Smooth muscle cell (in vitro differentiated cells): Measurements from ENCODE around the gene YJEFN3. TPM values are rescaled to one million over a fixed set of nuclear protein-coding genes. Genes with fewer than 3 reads are reported as not detected.

Experiments
- DNase-seq: peaks from one replicate; lab custom pipeline; 2025; ENCODE audit not compliant: unreplicated experiment; lab: John Stamatoyannopoulos, UW
- H2AFZ ChIP-seq: fragments of 200-600 bp; sonication (generic); 2 replicates; pipeline ENCODE4 v1.6.0; 2016; ENCODE audit warnings: antibody characterized with exemption, low read depth, mild to moderate bottlenecking
- H3F3A ChIP-seq: fragments of 200-600 bp; sonication (generic); 2 replicates; pipeline ENCODE4 v1.6.0; 2017; ENCODE audit warnings: antibody characterized with exemption, low read depth
- H3K27ac ChIP-seq: fragments of 200-600 bp; sonication (generic); 2 replicates; pipeline ENCODE4 v1.5.1; 2016; ENCODE audit warnings: low read depth, mild to moderate bottlenecking
- H3K27me3 ChIP-seq: fragments of 200-600 bp; sonication (generic); 2 replicates; pipeline ENCODE4 v1.6.1; 2016; ENCODE audit warnings: low read depth, mild to moderate bottlenecking
- H3K36me3 ChIP-seq: fragments of 200-600 bp; sonication (generic); 2 replicates; pipeline ENCODE4 v1.5.1; 2016; ENCODE audit warnings: low read depth
- H3K4me1 ChIP-seq: fragments of 200-600 bp; sonication (generic); 2 replicates; pipeline ENCODE4 v1.5.1; 2016; ENCODE audit warnings: low read depth
- H3K4me2 ChIP-seq: fragments of 200-600 bp; sonication (generic); 2 replicates; pipeline ENCODE4 v1.6.0; 2016; ENCODE audit warnings: mild to moderate bottlenecking
- H3K4me3 ChIP-seq: fragments of 200-600 bp; sonication (generic); 2 replicates; pipeline ENCODE4 v1.5.1; 2016; ENCODE audit warnings: mild to moderate bottlenecking
- H3K79me2 ChIP-seq: fragments of 200-600 bp; sonication (generic); 2 replicates; pipeline ENCODE4 v1.6.0; 2016; ENCODE audit warnings: low read depth, mild to moderate bottlenecking
- H3K9ac ChIP-seq: fragments of 200-600 bp; sonication (generic); 2 replicates; pipeline ENCODE4 v1.6.0; 2016; ENCODE audit warnings: low read depth
- H3K9me3 ChIP-seq: fragments of 200-600 bp; sonication (generic); replicated peaks from 2 replicates; pipeline ENCODE4 v1.5.1; 2016; ENCODE audit warnings: low read depth
- H4K20me1 ChIP-seq: fragments of 200-600 bp; sonication (generic); 2 replicates; pipeline ENCODE4 v1.6.0; 2016; ENCODE audit warnings: low read depth
- WGBS: methylation state at CpG from one replicate; pipeline ENCODE4 v1.1.7; 2016; ENCODE audit warnings: low lambda C conversion rate; 5-methylcytosine and 5-hydroxymethylcytosine counted together
- polyA plus RNA-seq: library from polyadenylated mRNA; unstranded; fragments of >200 nt; fragmentation: Nextera tagmentation; extraction: Ambion mirVana; gene quantifications from 2 replicates; pipeline ENCODE4 v1.2.1, GENCODE V29; 2016
- total RNA-seq: library from RNA; depleted of rRNA; stranded (reverse); fragments of >200 nt; gene quantifications from 2 replicates; pipeline ENCODE4 v1.2.3, GENCODE V29; 2014
- TF ChIP-seq, protein P1 (sequence below): fragments of 200-600 bp; sonication (generic); IDR thresholded peaks from 2 replicates; pipeline ENCODE4 v1.5.1; 2017; ENCODE audit warnings: borderline replicate concordance, mild to moderate bottlenecking, antibody characterized with exemption; ENCODE audit not compliant: insufficient read depth, poor library complexity, severe bottlenecking

YJEFN3 gene
- total and polyA plus RNA-seq, 2 experiments from 2014 or later, result 2.2 to 5.8 TPM

DNA sequence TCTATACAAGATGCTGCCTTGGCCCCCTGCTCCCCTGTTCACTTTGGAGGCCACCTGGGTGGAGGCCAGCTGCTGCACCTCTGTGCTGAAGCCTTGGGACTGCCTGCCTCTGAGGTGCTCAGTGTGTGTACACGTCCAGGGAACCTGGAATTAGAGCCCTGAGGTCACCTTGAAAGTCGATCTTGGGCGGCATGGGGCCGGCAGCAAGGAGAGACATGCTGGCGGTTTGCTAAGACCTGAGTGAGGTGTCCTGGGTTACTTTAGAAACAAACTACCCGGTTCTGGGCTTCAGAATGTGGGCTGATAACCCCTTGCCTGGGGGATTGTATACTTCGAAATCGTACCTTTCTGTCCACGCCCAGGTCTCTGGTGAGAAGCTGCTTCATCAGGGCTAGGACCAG is 38.9 kb upstream of the YJEFN3 start:
- H3K36me3 ChIP-seq, result no peaks in the 10 kb centered on the region
- WGBS, result 80% methylated on average over 9 of the region's 9 CpGs
- H3K9ac ChIP-seq, result no peak overlapping the region

DNA sequence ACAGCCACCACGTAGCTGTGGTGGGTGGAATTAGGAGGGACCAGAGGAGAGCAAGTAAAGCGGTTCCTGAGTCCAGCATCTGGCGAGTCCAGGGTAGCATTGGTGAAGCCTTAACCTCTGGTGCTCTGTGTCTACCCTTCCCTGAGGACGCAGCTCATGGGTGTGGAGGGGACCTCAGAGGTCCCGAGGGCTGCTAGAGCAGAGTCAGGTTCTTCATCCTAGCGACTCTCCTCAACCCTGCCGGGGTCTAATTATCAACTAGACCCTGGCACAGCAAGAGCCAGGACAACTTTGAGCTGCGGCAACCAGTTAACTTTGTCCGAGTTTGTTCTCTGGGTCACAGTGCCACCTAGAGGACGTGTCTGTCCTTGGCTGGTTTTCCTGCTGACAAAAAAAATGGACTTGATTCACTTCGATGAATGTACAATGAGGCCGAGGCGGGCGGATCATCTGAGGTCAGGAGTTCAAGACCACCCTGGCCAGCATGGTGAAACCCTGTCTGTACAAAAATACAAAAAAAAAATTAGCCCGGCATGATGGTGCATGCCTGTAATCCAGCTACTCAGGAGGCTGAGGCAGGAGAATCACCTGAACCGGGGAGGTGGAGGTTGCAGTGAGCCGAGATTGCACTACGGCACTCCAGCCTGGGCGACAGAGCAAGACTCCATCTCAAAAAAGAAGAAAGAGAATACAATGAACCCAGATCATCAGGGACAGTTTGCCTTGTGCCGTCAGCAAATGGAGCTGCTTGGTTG is 38.3 kb upstream of the YJEFN3 start:
- Histone ChIP-seq H3F3A (peaks cover 19% of the 10 kb centered on the region), H3K9ac (no peak overlapping the region), H3K79me2 (peaks cover 31% of the 10 kb centered on the region), H4K20me1 (peaks cover 30% of the 10 kb centered on the region), H2AFZ (no peak overlapping the region), H3K4me2 (no peak overlapping the region), H3K27ac (peak overlapping the region; percentile 81), H3K9me3 (no peaks in the 10 kb centered on the region), H3K27me3 (no peaks in the 10 kb centered on the region), H3K4me3 (no peak overlapping the region), H3K36me3 (no peaks in the 10 kb centered on the region), H3K4me1 (peaks cover 20% of the 10 kb centered on the region)
- peak; percentile 33 for DNase-seq
- TF ChIP-seq, protein P1, sequence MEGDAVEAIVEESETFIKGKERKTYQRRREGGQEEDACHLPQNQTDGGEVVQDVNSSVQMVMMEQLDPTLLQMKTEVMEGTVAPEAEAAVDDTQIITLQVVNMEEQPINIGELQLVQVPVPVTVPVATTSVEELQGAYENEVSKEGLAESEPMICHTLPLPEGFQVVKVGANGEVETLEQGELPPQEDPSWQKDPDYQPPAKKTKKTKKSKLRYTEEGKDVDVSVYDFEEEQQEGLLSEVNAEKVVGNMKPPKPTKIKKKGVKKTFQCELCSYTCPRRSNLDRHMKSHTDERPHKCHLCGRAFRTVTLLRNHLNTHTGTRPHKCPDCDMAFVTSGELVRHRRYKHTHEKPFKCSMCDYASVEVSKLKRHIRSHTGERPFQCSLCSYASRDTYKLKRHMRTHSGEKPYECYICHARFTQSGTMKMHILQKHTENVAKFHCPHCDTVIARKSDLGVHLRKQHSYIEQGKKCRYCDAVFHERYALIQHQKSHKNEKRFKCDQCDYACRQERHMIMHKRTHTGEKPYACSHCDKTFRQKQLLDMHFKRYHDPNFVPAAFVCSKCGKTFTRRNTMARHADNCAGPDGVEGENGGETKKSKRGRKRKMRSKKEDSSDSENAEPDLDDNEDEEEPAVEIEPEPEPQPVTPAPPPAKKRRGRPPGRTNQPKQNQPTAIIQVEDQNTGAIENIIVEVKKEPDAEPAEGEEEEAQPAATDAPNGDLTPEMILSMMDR, result peak; percentile 83
- WGBS, result 48% methylated on average over 20 of the region's 20 CpGs

More for the DNA sequence above, 38.9 kb upstream of the YJEFN3 start:
- TF ChIP-seq, protein P1, result no peak
- Histone ChIP-seq H3K4me3 (no peak overlapping the region), H3K4me1 (peaks cover 20% of the 10 kb centered on the region), H3K4me2 (peak overlapping the region; percentile 51), H2AFZ (no peak overlapping the region), H3K27ac (peak overlapping the region; percentile 81), H3K27me3 (no peaks in the 10 kb centered on the region), H3K79me2 (peaks cover 26% of the 10 kb centered on the region), H3F3A (peaks cover 23% of the 10 kb centered on the region), H3K9me3 (no peaks in the 10 kb centered on the region), H4K20me1 (peaks cover 36% of the 10 kb centered on the region)
- DNase-seq, result no peak

DNA sequence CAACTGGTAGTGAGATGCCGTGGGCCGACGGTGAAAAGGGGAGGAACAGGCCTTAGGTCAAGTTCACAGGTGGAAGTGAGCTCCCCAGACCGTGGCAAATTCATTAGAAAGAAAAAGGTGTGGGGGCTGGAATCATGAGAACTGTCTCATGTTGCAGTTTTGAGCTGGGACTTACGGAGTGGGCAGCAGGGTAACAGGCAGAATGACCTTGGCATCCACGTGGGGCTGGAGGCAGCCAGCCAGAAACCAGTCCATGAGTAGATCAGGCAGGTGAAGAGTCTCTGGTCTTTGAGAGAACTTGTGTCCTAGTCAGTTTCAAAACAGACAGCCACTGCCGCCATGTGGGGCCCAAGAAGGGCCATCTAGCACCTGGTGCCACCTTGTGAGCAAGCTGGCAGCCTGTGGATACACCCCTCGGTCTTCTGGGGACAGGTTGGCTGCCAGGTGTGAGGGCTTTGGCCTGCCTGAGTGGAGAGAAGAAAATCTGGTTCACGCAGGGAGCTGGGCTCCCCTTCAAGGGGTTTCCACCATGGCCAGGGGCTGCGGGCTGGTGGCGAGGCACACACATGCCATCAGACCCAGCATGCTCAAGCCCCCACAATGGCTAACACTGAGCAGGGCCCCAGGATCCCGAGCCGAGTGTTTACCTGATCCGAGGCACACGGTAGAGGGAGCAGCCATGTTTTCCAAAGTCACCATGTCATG is 37.2 kb upstream of the YJEFN3 start:
- H3K9ac ChIP-seq, result no peak overlapping the region
- H3K27ac ChIP-seq, result no peak overlapping the region
- no peak overlapping the region for H2AFZ ChIP-seq
- DNase-seq, result no peak
- peaks cover 14% of the 10 kb centered on the region for H3F3A ChIP-seq
- TF ChIP-seq, protein P1, result no peak
- H3K4me2 ChIP-seq, result no peak overlapping the region
- H3K9me3 ChIP-seq, result no peaks in the 10 kb centered on the region
- peaks cover 26% of the 10 kb centered on the region for H4K20me1 ChIP-seq
- H3K4me1 ChIP-seq, result peaks cover 20% of the 10 kb centered on the region
- peaks cover 35% of the 10 kb centered on the region for H3K79me2 ChIP-seq
- H3K4me3 ChIP-seq, result no peak overlapping the region
- H3K27me3 ChIP-seq, result no peaks in the 10 kb centered on the region
- no peaks in the 10 kb centered on the region for H3K36me3 ChIP-seq
- 95% methylated on average over 15 of the region's 15 CpGs for WGBS
